ENCODE results near the gene AEN.
A peak's percentile ranks its signal among the peaks of the same experiment; 100 is the strongest.

Gene AEN

GRCh38 chr15:88635318-88635717, 14.2 kb downstream of the AEN start:
- Histone ChIP-seq H3F3A (ENCODE audit: low read depth) (no peaks in the 10 kb centered on the region), H3K4me2 (ENCODE audit: low read depth, low read length, poor library complexity, severe bottlenecking) (peak overlapping the region; percentile 63), H3K36me3 (ENCODE audit: insufficient read depth, low read length) (peaks cover 16% of the 10 kb centered on the region; the same call in 1 of the 2 replicates), H3K9me2 (replicated peaks; ENCODE audit: low read depth, low read length) (no peaks in the 10 kb centered on the region), H3K4me1 (ENCODE audit: insufficient read depth, low read length, poor library complexity, severe bottlenecking) (peaks cover 33% of the 10 kb centered on the region), H3K79me2 (ENCODE audit: insufficient read depth, low read length) (no peaks in the 10 kb centered on the region), H2AFZ (ENCODE audit: low read length) (peak overlapping the region; percentile 26; the same call in 1 of the 2 replicates), H3K9ac (ENCODE audit: low read depth, low read length, poor library complexity, severe bottlenecking) (peak overlapping the region; percentile 45), H4K20me1 (ENCODE audit: insufficient read depth, low read length, poor library complexity, severe bottlenecking) (no peaks in the 10 kb centered on the region), H3K9me3 (ENCODE audit: insufficient read depth, low read depth, low read length) (no peaks in the 10 kb centered on the region), H3K27me3 (ENCODE audit: insufficient read depth, low read length, poor library complexity, severe bottlenecking) (no peaks in the 10 kb centered on the region), H3K4me3 (ENCODE audit: low read length, poor library complexity, severe bottlenecking) (peak overlapping the region; percentile 47)
- no peak for TF ChIP-seq EZH2phosphoT487 (IDR thresholded peaks at IDR 0.05; ENCODE audit: borderline replicate concordance)
- TF ChIP-seq, protein P1, sequence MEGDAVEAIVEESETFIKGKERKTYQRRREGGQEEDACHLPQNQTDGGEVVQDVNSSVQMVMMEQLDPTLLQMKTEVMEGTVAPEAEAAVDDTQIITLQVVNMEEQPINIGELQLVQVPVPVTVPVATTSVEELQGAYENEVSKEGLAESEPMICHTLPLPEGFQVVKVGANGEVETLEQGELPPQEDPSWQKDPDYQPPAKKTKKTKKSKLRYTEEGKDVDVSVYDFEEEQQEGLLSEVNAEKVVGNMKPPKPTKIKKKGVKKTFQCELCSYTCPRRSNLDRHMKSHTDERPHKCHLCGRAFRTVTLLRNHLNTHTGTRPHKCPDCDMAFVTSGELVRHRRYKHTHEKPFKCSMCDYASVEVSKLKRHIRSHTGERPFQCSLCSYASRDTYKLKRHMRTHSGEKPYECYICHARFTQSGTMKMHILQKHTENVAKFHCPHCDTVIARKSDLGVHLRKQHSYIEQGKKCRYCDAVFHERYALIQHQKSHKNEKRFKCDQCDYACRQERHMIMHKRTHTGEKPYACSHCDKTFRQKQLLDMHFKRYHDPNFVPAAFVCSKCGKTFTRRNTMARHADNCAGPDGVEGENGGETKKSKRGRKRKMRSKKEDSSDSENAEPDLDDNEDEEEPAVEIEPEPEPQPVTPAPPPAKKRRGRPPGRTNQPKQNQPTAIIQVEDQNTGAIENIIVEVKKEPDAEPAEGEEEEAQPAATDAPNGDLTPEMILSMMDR (conservative IDR thresholded peaks at IDR 0.05; ENCODE audit: low read length): no peak

DNA sequence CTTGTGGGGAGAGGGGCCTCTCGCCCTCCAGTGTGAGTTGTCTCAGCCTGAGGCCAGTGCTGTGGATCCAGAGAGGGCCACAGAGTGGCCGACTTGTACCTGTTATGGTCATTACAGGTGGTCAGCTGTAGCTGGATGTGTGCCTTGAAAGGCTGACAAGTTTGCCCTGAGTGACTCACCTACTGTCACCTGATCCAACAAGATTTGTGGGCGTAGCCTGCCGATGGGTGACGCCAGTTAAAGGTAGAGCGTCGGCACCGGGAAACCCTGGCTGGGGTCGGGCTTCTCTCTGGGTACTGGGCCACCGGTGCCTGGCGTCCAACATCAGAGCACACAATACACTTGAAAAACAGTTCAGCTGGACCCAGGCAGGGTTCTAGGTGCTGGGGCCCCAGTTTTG, 14.9 kb downstream of the AEN start:
- no peaks in the 10 kb centered on the region for H3K9me3 ChIP-seq (ENCODE audit: insufficient read depth, low read depth, low read length)
- no peaks in the 10 kb centered on the region for H3K27me3 ChIP-seq (ENCODE audit: insufficient read depth, low read length, poor library complexity, severe bottlenecking)
- H3K4me3 ChIP-seq (ENCODE audit: low read length, poor library complexity, severe bottlenecking): peak overlapping the region; percentile 47
- peak overlapping the region; percentile 45 for H3K9ac ChIP-seq (ENCODE audit: low read depth, low read length, poor library complexity, severe bottlenecking)
- H3K4me1 ChIP-seq (ENCODE audit: insufficient read depth, low read length, poor library complexity, severe bottlenecking): peaks cover 36% of the 10 kb centered on the region
- H3K36me3 ChIP-seq (ENCODE audit: insufficient read depth, low read length): peaks cover 9% of the 10 kb centered on the region; the same call in 1 of the 2 replicates
- H3K79me2 ChIP-seq (ENCODE audit: insufficient read depth, low read length): no peaks in the 10 kb centered on the region
- no peaks in the 10 kb centered on the region for H4K20me1 ChIP-seq (ENCODE audit: insufficient read depth, low read length, poor library complexity, severe bottlenecking)
- no peaks in the 10 kb centered on the region for H3F3A ChIP-seq (ENCODE audit: low read depth)
- H3K4me2 ChIP-seq (ENCODE audit: low read depth, low read length, poor library complexity, severe bottlenecking): peak overlapping the region; percentile 63
- no peak for TF ChIP-seq EZH2phosphoT487 (IDR thresholded peaks at IDR 0.05; ENCODE audit: borderline replicate concordance)
- TF ChIP-seq, protein P1 (conservative IDR thresholded peaks at IDR 0.05; ENCODE audit: low read length): no peak
- H3K9me2 ChIP-seq (replicated peaks; ENCODE audit: low read depth, low read length): no peaks in the 10 kb centered on the region
- no peak overlapping the region for H2AFZ ChIP-seq (ENCODE audit: low read length)

DNA sequence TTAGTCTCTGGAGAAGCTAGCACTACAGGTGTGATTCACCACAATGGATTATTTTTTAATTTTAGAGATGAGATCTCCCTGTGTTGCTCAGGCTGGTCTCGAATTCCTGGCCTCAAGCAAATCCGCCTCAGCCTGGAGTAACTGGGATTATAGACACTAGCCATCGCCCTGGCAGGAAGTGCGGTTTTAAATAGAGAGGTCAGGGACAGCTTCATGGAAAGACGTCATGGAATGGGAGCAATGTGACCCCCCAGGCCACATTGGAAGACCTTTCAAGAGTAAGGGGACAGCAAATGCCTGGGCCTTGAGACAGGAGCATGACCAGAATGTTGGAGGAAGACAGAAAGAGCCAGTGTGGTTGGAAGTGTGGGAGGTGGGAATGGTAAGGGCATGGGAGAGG, 15.5 kb downstream of the AEN start:
- TF ChIP-seq, protein P1 (conservative IDR thresholded peaks at IDR 0.05; ENCODE audit: low read length): no peak
- no peak for TF ChIP-seq EZH2phosphoT487 (IDR thresholded peaks at IDR 0.05; ENCODE audit: borderline replicate concordance)
- Histone ChIP-seq H3K9me2 (replicated peaks; ENCODE audit: low read depth, low read length) (no peaks in the 10 kb centered on the region), H3K9me3 (ENCODE audit: insufficient read depth, low read depth, low read length) (no peaks in the 10 kb centered on the region), H3K79me2 (ENCODE audit: insufficient read depth, low read length) (no peaks in the 10 kb centered on the region), H4K20me1 (ENCODE audit: insufficient read depth, low read length, poor library complexity, severe bottlenecking) (no peaks in the 10 kb centered on the region), H3K4me2 (ENCODE audit: low read depth, low read length, poor library complexity, severe bottlenecking) (no peak overlapping the region), H3K9ac (ENCODE audit: low read depth, low read length, poor library complexity, severe bottlenecking) (no peak overlapping the region), H2AFZ (ENCODE audit: low read length) (no peak overlapping the region), H3K27me3 (ENCODE audit: insufficient read depth, low read length, poor library complexity, severe bottlenecking) (no peaks in the 10 kb centered on the region), H3K4me3 (ENCODE audit: low read length, poor library complexity, severe bottlenecking) (no peak overlapping the region), H3K36me3 (ENCODE audit: insufficient read depth, low read length) (peaks cover 4% of the 10 kb centered on the region; the same call in 1 of the 2 replicates), H3K4me1 (ENCODE audit: insufficient read depth, low read length, poor library complexity, severe bottlenecking) (peaks cover 36% of the 10 kb centered on the region), H3F3A (ENCODE audit: low read depth) (no peaks in the 10 kb centered on the region)
